ENCODE measurements around the gene DYNC1I1.

GRCh38 chr7:95784796-95785195 lies 12.4 kb downstream of the DYNC1I1 start:
- TF ChIP-seq, protein P1, sequence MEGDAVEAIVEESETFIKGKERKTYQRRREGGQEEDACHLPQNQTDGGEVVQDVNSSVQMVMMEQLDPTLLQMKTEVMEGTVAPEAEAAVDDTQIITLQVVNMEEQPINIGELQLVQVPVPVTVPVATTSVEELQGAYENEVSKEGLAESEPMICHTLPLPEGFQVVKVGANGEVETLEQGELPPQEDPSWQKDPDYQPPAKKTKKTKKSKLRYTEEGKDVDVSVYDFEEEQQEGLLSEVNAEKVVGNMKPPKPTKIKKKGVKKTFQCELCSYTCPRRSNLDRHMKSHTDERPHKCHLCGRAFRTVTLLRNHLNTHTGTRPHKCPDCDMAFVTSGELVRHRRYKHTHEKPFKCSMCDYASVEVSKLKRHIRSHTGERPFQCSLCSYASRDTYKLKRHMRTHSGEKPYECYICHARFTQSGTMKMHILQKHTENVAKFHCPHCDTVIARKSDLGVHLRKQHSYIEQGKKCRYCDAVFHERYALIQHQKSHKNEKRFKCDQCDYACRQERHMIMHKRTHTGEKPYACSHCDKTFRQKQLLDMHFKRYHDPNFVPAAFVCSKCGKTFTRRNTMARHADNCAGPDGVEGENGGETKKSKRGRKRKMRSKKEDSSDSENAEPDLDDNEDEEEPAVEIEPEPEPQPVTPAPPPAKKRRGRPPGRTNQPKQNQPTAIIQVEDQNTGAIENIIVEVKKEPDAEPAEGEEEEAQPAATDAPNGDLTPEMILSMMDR (IDR thresholded peaks at IDR 0.05 in 4 of 5, conservative IDR thresholded peaks at IDR 0.05 in 1 of 5), result no peak
- TF ChIP-seq POLR2A (IDR thresholded peaks at IDR 0.05), result no peak

All from gastrocnemius medialis (tissue), 4 donors.